ENCODE measurements around the gene SH3BGRL3. TPM values are rescaled to one million over a fixed set of nuclear protein-coding genes. Genes with fewer than 3 reads are reported as not detected.

Gene SH3BGRL3
- total RNA-seq, 2 experiments from 2014 or later = 662 to 665 TPM

DNA sequence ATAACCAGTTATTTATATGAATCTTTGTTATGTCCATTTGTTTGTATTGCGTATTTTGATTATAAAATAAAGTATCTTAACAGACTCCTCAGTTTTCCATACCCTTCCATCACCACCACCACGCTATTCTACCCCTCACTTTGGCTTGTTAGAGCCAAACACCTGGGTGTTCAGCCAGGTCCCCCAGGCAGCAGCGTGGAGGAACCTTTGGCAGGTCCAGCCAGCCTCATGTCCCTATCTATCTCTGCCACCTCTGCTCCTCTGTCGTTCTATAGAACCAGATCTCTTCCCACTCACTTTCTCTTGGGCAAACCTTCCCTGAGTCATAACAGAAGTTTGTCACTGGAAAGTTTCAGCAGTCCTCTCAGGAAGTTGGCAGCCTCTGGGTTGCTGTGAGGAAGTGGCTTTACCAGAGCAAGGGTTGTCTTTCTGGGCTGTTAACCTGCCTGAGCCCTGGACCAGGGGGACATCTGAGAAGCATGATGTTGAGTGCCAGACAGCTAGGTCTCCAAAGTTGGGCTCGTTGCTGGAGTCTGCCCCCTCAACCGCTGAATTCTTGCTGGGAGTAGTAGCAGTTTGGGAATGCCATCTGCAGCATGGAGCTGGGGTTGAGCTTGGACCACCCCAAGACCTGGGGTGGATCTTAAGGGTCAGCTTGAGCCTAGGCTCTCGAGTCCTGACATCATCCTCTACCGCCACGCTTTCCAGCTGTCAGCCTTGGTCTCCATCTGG lies 996 bp upstream of the SH3BGRL3 start:
- Mint-ChIP-seq H3K9me3 (no peaks in the 10 kb centered on the region), H3K27me3 (no peaks in the 10 kb centered on the region), H3K4me1 (peaks cover 86% of the 10 kb centered on the region), H3K4me3 (peak overlapping the region; percentile 81), H3K27ac (peak overlapping the region; percentile 84), H3K36me3 (ENCODE audit: low read depth) (peaks cover 84% of the 10 kb centered on the region)
- DNase-seq = peak; percentile 49
- POLR2A ChIA-PET = interaction anchor here (0.8 to 19.9 kb wide), 15 partner anchors 8 to 374 kb away, joined by 3 to 1302 read pairs (median 5); partner anchors contain the start of genes CD52, CEP85, DHDDS and HMGN2
- CTCF ChIA-PET = interaction anchor here (1.1 to 17.9 kb wide), 11 partner anchors 7 to 138 kb away, joined by 3 to 883 read pairs (median 7); partner anchors contain the start of genes CD52, CEP85, UBXN11 and ZNF593

DNA sequence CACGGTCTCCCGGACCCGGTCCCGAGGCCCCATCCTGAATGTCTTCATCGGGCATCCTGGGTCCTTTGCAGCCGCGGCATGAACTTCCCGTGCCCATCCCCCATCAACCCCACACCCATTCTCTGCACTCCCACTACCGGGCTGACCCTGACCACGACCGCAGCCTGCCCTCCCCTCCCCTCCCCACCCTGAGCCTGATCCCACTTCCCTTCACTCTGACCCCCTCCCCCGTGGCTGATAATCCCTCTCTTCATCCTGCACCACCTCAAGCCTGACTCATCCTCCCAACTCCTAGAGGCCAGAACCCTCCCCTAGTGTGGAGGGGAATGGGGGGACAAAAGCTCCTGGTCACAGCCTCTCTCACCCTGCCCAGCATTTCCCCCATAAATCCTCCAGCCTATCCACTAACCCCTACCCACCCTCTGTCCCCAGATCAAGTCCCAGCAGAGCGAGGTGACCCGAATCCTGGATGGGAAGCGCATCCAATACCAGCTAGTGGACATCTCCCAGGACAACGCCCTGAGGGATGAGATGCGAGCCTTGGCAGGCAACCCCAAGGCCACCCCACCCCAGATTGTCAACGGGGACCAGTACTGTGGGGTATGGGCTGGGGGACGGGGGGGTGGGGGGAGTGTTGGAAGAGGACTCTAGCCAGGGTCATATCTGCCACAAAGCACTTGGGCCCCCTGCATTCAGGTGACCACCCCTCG lies 602 bp downstream of the SH3BGRL3 start:
- Mint-ChIP-seq H3K27me3 (no peaks in the 10 kb centered on the region), H3K9me3 (no peaks in the 10 kb centered on the region), H3K4me1 (peaks cover 88% of the 10 kb centered on the region), H3K4me3 (peak overlapping the region; percentile 81), H3K36me3 (ENCODE audit: low read depth) (peaks cover 89% of the 10 kb centered on the region), H3K27ac (peak overlapping the region; percentile 98)
- POLR2A ChIA-PET = interaction anchor here (1.1 to 19.9 kb wide), 12 partner anchors 7 to 376 kb away, joined by 3 to 1302 read pairs (median 9); partner anchors contain the start of genes CD52, CEP85, DHDDS and UBXN11
- DNase-seq = peak; percentile 54
- CTCF ChIA-PET = interaction anchor here (0.9 to 17.9 kb wide), 8 partner anchors 8 to 136 kb away, joined by 3 to 883 read pairs (median 6); partner anchors contain the start of genes CD52 and UBXN11

DNA sequence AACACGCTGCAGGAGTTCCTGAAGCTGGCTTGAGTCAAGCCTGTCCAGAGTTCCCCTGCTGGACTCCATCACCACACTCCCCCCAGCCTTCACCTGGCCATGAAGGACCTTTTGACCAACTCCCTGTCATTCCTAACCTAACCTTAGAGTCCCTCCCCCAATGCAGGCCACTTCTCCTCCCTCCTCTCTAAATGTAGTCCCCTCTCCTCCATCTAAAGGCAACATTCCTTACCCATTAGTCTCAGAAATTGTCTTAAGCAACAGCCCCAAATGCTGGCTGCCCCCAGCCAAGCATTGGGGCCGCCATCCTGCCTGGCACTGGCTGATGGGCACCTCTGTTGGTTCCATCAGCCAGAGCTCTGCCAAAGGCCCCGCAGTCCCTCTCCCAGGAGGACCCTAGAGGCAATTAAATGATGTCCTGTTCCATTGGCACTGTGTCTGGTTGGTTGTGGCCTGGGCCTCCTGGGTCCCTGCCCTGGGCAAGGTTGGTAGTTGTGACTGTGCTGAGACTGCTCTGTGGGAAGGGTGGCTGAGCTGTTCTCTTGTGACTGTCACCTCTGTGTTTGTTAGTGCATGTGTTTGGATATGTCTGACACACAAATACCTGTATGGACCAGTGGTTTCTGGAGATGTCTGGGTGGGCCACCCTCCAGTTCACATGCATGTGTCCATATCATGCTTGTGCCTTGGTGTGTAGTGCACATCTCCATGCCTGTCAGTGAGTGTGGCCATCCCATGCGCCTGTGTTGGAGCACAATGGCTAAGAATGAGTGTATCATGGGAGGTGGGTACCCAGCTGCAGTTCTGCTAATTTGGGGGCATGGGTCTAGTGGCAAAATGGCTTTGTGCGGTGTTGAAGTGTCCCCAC lies 1.4 kb downstream of the SH3BGRL3 start:
- POLR2A ChIA-PET = interaction anchor here (0.7 to 19.9 kb wide), 8 partner anchors 6 to 110 kb away, joined by 3 to 1302 read pairs (median 10); partner anchors contain the start of genes CD52, CEP85 and UBXN11
- CTCF ChIA-PET = interaction anchor here (0.6 to 17.9 kb wide), 6 partner anchors 33 to 136 kb away, joined by 3 to 883 read pairs (median 4); partner anchors contain the start of genes CD52 and UBXN11
- Mint-ChIP-seq H3K27ac (peak overlapping the region; percentile 98), H3K4me3 (peak overlapping the region; percentile 81), H3K4me1 (peaks cover 88% of the 10 kb centered on the region), H3K36me3 (ENCODE audit: low read depth) (peaks cover 86% of the 10 kb centered on the region), H3K27me3 (no peaks in the 10 kb centered on the region), H3K9me3 (no peaks in the 10 kb centered on the region)
- peak; percentile 26 for DNase-seq

DNA sequence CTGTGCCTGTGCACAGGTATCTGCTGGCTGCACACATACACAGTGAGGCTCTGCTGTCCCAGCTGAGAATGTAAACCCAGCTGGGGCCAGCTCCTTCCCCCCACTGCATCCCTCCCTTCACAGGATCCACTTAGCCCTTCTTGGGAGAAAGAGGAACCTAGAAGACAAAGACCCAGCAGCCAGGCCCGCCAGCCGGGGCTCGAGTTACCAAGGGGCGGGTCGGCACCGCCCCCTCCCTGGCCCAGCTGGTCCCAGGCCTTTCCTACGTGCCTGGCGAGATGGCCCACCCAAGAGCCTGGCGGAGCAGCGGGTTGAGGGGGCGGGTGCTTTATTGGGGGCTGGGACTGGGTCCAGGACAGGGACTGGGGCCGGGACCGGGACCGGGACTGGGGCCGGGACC lies 2.1 kb downstream of the SH3BGRL3 start:
- no peaks in the 10 kb centered on the region for H3K9me3 Mint-ChIP-seq

DNA sequence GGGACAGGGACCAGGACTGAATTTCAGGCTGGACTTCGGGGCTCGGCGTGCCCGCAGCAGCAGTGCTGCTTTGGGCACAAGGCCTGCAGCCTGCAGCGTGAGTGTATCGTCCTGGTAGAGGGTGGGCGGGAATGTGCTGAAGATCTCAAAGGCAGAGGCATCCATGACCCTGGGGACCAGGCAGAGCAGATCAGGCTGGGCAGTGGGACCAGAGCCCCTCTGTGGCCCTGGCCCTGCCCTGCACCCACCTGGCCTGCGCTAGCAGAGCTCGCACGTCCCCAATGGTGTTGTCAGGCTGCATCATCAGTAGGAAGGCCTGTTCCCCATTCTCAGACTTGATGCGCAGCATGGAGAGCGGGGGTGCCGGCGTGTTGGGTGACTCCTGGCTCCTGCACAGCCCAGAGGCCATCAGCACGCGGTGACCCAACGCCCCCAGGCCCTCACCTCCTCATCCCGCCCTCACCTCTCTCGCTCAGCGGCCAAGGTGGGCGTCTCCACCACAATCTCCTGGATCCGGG lies 2.6 kb downstream of the SH3BGRL3 start:
- peaks cover 77% of the 10 kb centered on the region for H3K36me3 Mint-ChIP-seq (ENCODE audit: low read depth)
- CTCF ChIA-PET = interaction anchor here (17.9 kb wide), 1 partner anchor 32 kb away, joined by 883 read pairs; the partner anchor contains the start of genes CD52 and UBXN11
- peak overlapping the region; percentile 98 for H3K27ac Mint-ChIP-seq
- H3K27me3 Mint-ChIP-seq = no peaks in the 10 kb centered on the region
- no peak for DNase-seq
- POLR2A ChIA-PET = interaction anchor here (19.9 kb wide), 1 partner anchor 28 kb away, joined by 1302 read pairs; the partner anchor contains the start of genes CD52 and UBXN11
- H3K4me3 Mint-ChIP-seq = peak overlapping the region; percentile 82
- no peaks in the 10 kb centered on the region for H3K9me3 Mint-ChIP-seq
- peaks cover 88% of the 10 kb centered on the region for H3K4me1 Mint-ChIP-seq

More for the DNA sequence above, 2.1 kb downstream of the SH3BGRL3 start:
- H3K4me1 Mint-ChIP-seq = peaks cover 88% of the 10 kb centered on the region
- ChIA-PET CTCF (interaction anchor here (0.8 to 17.9 kb wide), 3 partner anchors 33 to 109 kb away, joined by 3 to 883 read pairs (median 4); partner anchors contain the start of genes CD52 and UBXN11), POLR2A (interaction anchor here (0.7 to 19.9 kb wide), 4 partner anchors 5 to 81 kb away, joined by 3 to 1302 read pairs (median 74); partner anchors contain the start of genes CD52 and UBXN11)
- no peaks in the 10 kb centered on the region for H3K27me3 Mint-ChIP-seq
- peaks cover 80% of the 10 kb centered on the region for H3K36me3 Mint-ChIP-seq (ENCODE audit: low read depth)
- no peak for DNase-seq
- peak overlapping the region; percentile 98 for H3K27ac Mint-ChIP-seq
- H3K4me3 Mint-ChIP-seq = peak overlapping the region; percentile 81

DNA sequence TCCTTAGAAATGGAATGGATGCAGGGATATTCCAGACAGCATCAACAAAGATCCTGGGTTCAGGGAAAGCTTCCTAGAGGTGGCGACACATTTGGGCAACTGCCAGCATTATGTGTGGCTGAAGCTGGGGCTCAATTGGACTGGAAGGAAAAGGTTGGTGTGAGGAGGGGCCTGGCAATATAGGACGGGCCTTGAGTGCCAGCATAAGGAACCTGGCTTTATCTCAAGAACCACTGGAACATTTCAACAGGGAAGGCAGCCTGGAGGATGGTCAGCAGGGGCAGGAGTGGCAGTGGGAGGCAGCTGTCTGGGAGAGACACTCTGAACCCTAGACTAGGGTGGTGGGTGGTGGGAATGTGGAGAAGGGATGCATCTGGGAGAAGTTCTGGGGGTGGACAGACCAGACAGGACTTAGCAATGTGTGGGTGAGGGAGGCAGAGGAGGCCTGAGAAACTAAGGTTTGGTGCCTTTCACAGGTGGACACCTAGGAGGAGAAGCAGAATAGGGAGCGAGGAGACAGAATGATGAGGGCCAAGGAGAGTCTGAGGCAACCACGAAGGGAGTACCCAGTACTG lies 3.5 kb downstream of the SH3BGRL3 start:
- H3K4me1 Mint-ChIP-seq = peaks cover 88% of the 10 kb centered on the region
- ChIA-PET CTCF (interaction anchor here (3.1 to 17.9 kb wide), 4 partner anchors 31 to 133 kb away, joined by 19 to 883 read pairs (median 48); partner anchors contain the start of genes CD52, CEP85 and UBXN11), POLR2A (interaction anchor here (1.2 to 19.9 kb wide), 7 partner anchors 27 to 188 kb away, joined by 4 to 1302 read pairs (median 9); partner anchors contain the start of genes CD52, CEP85, HMGN2 and UBXN11)
- H3K36me3 Mint-ChIP-seq (ENCODE audit: low read depth) = peaks cover 68% of the 10 kb centered on the region
- no peaks in the 10 kb centered on the region for H3K27me3 Mint-ChIP-seq
- no peak for DNase-seq
- peak overlapping the region; percentile 98 for H3K27ac Mint-ChIP-seq
- H3K9me3 Mint-ChIP-seq = no peaks in the 10 kb centered on the region
- peak overlapping the region; percentile 82 for H3K4me3 Mint-ChIP-seq

DNA sequence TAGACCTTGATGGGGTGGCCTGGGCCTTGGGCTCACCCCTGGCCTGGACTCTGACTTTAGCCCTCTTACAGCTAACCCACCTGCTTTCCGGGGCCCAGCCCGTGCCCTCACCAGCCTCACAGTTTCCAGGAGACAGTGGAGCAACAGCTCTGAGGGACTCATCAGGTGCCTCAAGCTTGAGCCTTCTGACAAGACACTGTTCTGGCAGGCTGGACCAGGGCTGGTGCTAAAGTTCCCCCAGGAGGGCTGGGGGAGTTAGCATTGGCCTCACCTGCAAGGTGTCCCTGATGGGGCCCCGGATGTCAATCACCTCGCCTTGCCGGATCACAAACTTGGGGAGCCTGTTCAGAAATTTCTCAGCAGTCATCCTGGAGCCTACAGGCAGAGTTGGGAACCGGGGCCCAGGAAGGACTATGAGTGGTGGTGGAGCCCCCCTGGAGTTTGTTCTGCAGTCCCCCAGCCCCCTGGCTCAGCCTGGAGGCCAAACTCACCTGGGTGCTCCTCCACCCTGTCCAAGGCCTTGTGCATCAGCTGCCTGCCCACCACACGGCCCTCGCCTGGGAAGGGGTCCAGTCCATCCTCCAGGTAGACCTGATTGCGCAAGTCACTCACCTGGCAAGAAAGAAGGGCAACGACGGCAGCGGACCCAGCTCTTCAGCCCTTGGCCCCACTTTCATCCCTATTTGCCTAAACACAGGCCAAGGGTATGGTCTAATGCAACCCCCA lies 4.1 kb downstream of the SH3BGRL3 start:
- peak overlapping the region; percentile 98 for H3K27ac Mint-ChIP-seq
- DNase-seq = peak; percentile 29
- peak overlapping the region; percentile 82 for H3K4me3 Mint-ChIP-seq
- POLR2A ChIA-PET = interaction anchor here (1.1 to 19.9 kb wide), 16 partner anchors 6 to 188 kb away, joined by 3 to 1302 read pairs (median 9); partner anchors contain the start of genes CD52, CEP85, HMGN2 and SH3BGRL3
- peaks cover 61% of the 10 kb centered on the region for H3K36me3 Mint-ChIP-seq (ENCODE audit: low read depth)
- no peaks in the 10 kb centered on the region for H3K9me3 Mint-ChIP-seq
- peaks cover 88% of the 10 kb centered on the region for H3K4me1 Mint-ChIP-seq
- no peaks in the 10 kb centered on the region for H3K27me3 Mint-ChIP-seq
- CTCF ChIA-PET = interaction anchor here (0.6 to 17.9 kb wide), 31 partner anchors 8 to 258 kb away, joined by 3 to 883 read pairs (median 6); partner anchors contain the start of genes CD52, CEP85, DHDDS and UBXN11

DNA sequence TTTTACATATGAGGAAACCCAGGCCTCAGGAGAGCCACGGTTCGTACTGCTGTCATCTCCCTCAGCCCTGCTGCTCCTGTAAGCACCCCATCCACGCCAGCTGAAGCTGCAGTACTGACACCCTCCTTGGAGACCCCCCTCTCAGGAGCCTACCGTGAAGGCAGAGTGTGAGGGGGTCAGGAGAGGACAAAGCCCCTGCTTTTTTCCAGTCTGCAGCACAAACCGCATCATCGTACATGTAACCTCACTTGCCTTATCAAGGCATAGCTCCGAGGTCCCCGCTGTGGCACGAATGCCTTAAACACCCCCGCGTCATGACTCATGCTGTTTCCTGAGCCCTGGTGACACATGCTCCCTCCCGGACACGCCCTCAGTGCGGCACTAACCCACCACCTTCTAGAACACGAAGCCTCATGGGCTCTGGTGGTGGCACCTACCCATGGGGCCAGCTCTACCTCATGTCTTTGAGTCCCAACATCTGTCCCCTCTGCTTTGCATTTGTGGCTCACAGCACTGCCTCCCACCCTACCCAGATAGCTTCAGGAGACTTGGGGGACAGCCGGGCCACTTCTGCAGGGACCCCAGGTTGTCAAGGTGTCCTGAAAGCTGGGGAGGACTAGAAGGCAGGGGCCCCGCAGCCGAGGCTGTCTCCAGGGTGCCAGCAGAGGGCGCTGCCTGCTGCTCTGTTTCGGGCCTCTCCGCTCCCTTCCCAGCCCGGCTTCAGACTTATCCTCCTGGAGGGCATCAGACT lies 4.9 kb downstream of the SH3BGRL3 start:
- H3K4me3 Mint-ChIP-seq = peak overlapping the region; percentile 82
- peaks cover 91% of the 10 kb centered on the region for H3K4me1 Mint-ChIP-seq
- peak overlapping the region; percentile 98 for H3K27ac Mint-ChIP-seq
- H3K27me3 Mint-ChIP-seq = no peaks in the 10 kb centered on the region
- peak; percentile 97 for DNase-seq
- H3K36me3 Mint-ChIP-seq (ENCODE audit: low read depth) = peaks cover 54% of the 10 kb centered on the region
- H3K9me3 Mint-ChIP-seq = no peaks in the 10 kb centered on the region
- CTCF ChIA-PET = interaction anchor here (0.6 to 17.9 kb wide), 35 partner anchors 9 to 257 kb away, joined by 3 to 883 read pairs (median 6); partner anchors contain the start of genes CD52, CEP85, DHDDS and UBXN11
- POLR2A ChIA-PET = interaction anchor here (0.8 to 19.9 kb wide), 23 partner anchors 7 to 187 kb away, joined by 3 to 1302 read pairs (median 6); partner anchors contain the start of genes CD52, CEP85, DHDDS and HMGN2

DNA sequence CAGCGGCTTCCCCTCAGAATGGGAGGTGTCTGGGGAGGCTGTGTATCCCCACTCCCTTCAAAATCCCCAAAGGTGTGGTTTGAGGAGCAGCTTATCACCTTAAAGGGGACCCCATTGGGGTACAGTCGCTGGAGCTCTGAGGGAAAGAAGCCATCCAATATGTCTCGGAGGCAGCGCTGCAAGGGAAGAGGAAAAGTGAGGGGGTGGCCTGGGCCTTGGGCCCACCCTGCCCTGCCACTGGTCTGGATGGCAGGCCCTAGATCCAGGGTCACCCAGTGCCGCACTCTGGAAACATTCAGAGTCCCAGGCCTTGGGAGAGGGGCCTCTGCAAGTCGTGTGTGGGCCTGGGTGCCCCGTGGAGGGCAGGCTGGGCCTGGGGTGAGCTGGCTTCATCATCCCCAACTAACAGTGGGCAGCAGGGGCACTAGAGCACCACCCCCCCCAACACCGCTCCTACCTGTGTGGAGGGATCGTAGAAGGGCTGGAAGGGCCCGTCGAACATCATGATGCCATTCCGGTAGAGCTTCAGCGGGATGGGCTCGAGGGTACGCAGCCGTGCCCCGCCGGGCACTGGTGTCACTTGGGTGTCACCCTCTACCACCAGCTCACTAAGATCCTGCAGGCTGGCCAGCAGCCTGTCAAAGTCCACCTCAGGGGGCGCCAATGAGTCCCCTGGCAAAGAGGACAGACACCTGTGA lies 5.6 kb downstream of the SH3BGRL3 start:
- Mint-ChIP-seq H3K9me3 (no peaks in the 10 kb centered on the region), H3K27ac (peak overlapping the region; percentile 98), H3K4me3 (no peak overlapping the region), H3K4me1 (peaks cover 96% of the 10 kb centered on the region), H3K36me3 (ENCODE audit: low read depth) (peaks cover 49% of the 10 kb centered on the region), H3K27me3 (no peaks in the 10 kb centered on the region)
- CTCF ChIA-PET = interaction anchor here (0.6 to 17.9 kb wide), 27 partner anchors 10 to 257 kb away, joined by 3 to 883 read pairs (median 8); partner anchors contain the start of genes CD52, CEP85, UBXN11 and ZNF593
- POLR2A ChIA-PET = interaction anchor here (0.6 to 19.9 kb wide), 23 partner anchors 8 to 253 kb away, joined by 3 to 1302 read pairs (median 5); partner anchors contain the start of genes CD52, DHDDS, HMGN2 and PDIK1L
- peak; percentile 58 for DNase-seq

Data from activated CD4-positive, alpha-beta memory T cell treated with anti-CD3 and anti-CD28 coated beads, Interleukin-2, amount 10 ng/mL, durations not matched to agents 7 days and 5 days (primary cell).